HG03045 (cell line): ENCODE measurements around the gene RMP24.

Experiments
- ATAC-seq: cut with Tn5 transposase; IDR thresholded peaks from one replicate; pipeline ENCODE4 v1.9.1; 2021; ENCODE audit warnings: mild to moderate bottlenecking, moderate library complexity; ENCODE audit not compliant: unreplicated experiment

Gene RMP24

GRCh38 chr18:36028859-36029258, 56.4 kb downstream of the RMP24 start:
- ATAC-seq, result no peak
